HepG2 (cell line): ENCODE results near the gene NKIRAS1. TPM values are rescaled to one million over a fixed set of nuclear protein-coding genes. Genes with fewer than 3 reads are reported as not detected.

Experiments used
- ARNT ChIP-seq: fragments of 450-650 bp; IDR thresholded peaks from 2 replicates; pipeline ENCODE4 v1.6.1; 2017
- ATF6 ChIP-seq: sonication (generic); formaldehyde crosslinking; conservative IDR thresholded peaks from 2 replicates; pipeline ENCODE4 v1.4.0; 2020; ENCODE audit warnings: missing genetic modification reagents
- CBFB ChIP-seq: sonication (generic); formaldehyde crosslinking; IDR thresholded peaks from 2 replicates; pipeline ENCODE4 v1.4.0; 2020; ENCODE audit warnings: missing genetic modification reagents
- CEBPG ChIP-seq: IDR thresholded peaks from 2 replicates; pipeline ENCODE4 v1.6.1; 2016
- ETV6 ChIP-seq: sonication (generic); formaldehyde crosslinking; conservative IDR thresholded peaks from 2 replicates; pipeline ENCODE4 v1.4.0; 2020; ENCODE audit warnings: missing genetic modification reagents
- FOXO1 ChIP-seq: sonication (generic); formaldehyde crosslinking; IDR thresholded peaks from 2 replicates; pipeline ENCODE4 v1.4.0; 2020; ENCODE audit warnings: missing genetic modification reagents
- HMG20A ChIP-seq: IDR thresholded peaks from 2 replicates; pipeline ENCODE4 v1.6.1; 2016; ENCODE audit warnings: borderline replicate concordance
- KLF12 ChIP-seq: sonication (generic); formaldehyde crosslinking; IDR thresholded peaks from 2 replicates; pipeline ENCODE4 v1.4.0; 2020; ENCODE audit warnings: missing genetic modification reagents, borderline replicate concordance
- MEIS1 ChIP-seq: sonication (generic); formaldehyde crosslinking; IDR thresholded peaks from 2 replicates; pipeline ENCODE4 v1.9.0; 2021; ENCODE audit warnings: mild to moderate bottlenecking, missing genetic modification reagents, moderate library complexity, borderline replicate concordance
- MTF2 ChIP-seq: sonication (generic); formaldehyde crosslinking; IDR thresholded peaks from 2 replicates; pipeline ENCODE4 v1.5.0; 2020; ENCODE audit warnings: missing genetic modification reagents, borderline replicate concordance
- POLR2A ChIP-seq, 2 experiments: IDR thresholded peaks; 2 replicates each; pipeline ENCODE4 v1.6.1; 2011; ENCODE audit warnings: low read depth in 2 of 2, low read length in 2 of 2, mild to moderate bottlenecking in 1 of 2, moderate library complexity in 1 of 2; ENCODE audit not compliant: insufficient read depth in 1 of 2
- RCOR2 ChIP-seq: IDR thresholded peaks from 2 replicates; pipeline ENCODE4 v1.6.1; 2016; ENCODE audit warnings: missing biosample characterization, missing genetic modification reagents
- SP140L ChIP-seq: sonication (generic); formaldehyde crosslinking; IDR thresholded peaks from 2 replicates; pipeline ENCODE4 v1.4.0; 2020; ENCODE audit warnings: missing genetic modification reagents, borderline replicate concordance
- ZBTB38 ChIP-seq: sonication (generic); formaldehyde crosslinking; IDR thresholded peaks from 2 replicates; pipeline ENCODE4 v1.5.1; 2020; ENCODE audit warnings: mild to moderate bottlenecking, missing genetic modification reagents
- ZC3H13 ChIP-seq: sonication (generic); formaldehyde crosslinking; IDR thresholded peaks from 2 replicates; pipeline ENCODE4 v1.8.1; 2023; ENCODE audit warnings: mild to moderate bottlenecking, missing genetic modification reagents, moderate library complexity
- ZFP62 ChIP-seq: sonication (generic); formaldehyde crosslinking; IDR thresholded peaks from 2 replicates; pipeline ENCODE4 v1.4.0; 2020; ENCODE audit warnings: missing genetic modification reagents
- ZFY ChIP-seq: sonication (generic); formaldehyde crosslinking; IDR thresholded peaks from 2 replicates; pipeline ENCODE4 v1.4.0; 2020; ENCODE audit warnings: missing genetic modification reagents
- ZNF138 ChIP-seq: sonication (generic); formaldehyde crosslinking; IDR thresholded peaks from 2 replicates; pipeline ENCODE4 v1.5.0; 2020; ENCODE audit warnings: mild to moderate bottlenecking, low read depth, missing genetic modification reagents
- ZNF510 ChIP-seq: sonication (generic); formaldehyde crosslinking; IDR thresholded peaks from 2 replicates; pipeline ENCODE4 v1.4.0; 2020; ENCODE audit warnings: low read depth, mild to moderate bottlenecking, missing genetic modification reagents
- ZNF75D ChIP-seq: sonication (generic); formaldehyde crosslinking; IDR thresholded peaks from 2 replicates; pipeline ENCODE4 v1.8.1; 2023; ENCODE audit warnings: missing genetic modification reagents, mild to moderate bottlenecking, borderline replicate concordance
- ZNF788 ChIP-seq: sonication (generic); formaldehyde crosslinking; IDR thresholded peaks from 2 replicates; pipeline ENCODE4 v1.5.0; 2020; ENCODE audit warnings: mild to moderate bottlenecking, missing genetic modification reagents, borderline replicate concordance
- ZNF816 ChIP-seq: sonication (generic); formaldehyde crosslinking; IDR thresholded peaks from 2 replicates; pipeline ENCODE4 v1.8.0; 2022; ENCODE audit warnings: missing genetic modification reagents, mild to moderate bottlenecking, borderline replicate concordance
- polyA plus RNA-seq, 8 experiments: library from polyadenylated mRNA; depleted of rRNA in 3 of 8; stranded (reverse) in 7 of 8; unstranded in 1 of 8; fragments of >200 nt; fragmentation: Illumina TruSeq in 4 of 8; extraction: Trizol in 4 of 8; gene quantifications; 2 replicates each; pipeline versions ENCODE4 v1.2.1 to v1.2.3, GENCODE V29; 2011 to 2016; ENCODE audit warnings: low read depth in 4 of 8, missing spikeins in 1 of 8, mixed read lengths in 1 of 8; ENCODE audit not compliant: insufficient read depth in 1 of 8
- total RNA-seq, 5 experiments: library from RNA; depleted of rRNA; stranded (reverse); fragments of >200 nt; fragmentation: Illumina TruSeq; extraction: Trizol; gene quantifications; 2 replicates each; pipeline ENCODE4 v1.2.3, GENCODE V29; 2016; ENCODE audit warnings: low read depth in 1 of 5
- TF ChIP-seq, protein P1 (sequence below): sonication (generic); formaldehyde crosslinking; conservative IDR thresholded peaks from 2 replicates; pipeline ENCODE4 v1.5.0; 2020; ENCODE audit warnings: missing genetic modification reagents
- TF ChIP-seq, protein P2 (sequence below): sonication (generic); formaldehyde crosslinking; IDR thresholded peaks from 2 replicates; pipeline ENCODE4 v1.4.0; 2020; ENCODE audit warnings: missing genetic modification reagents
- TF ChIP-seq, protein P3 (sequence below): sonication (generic); formaldehyde crosslinking; IDR thresholded peaks from 2 replicates; pipeline ENCODE4 v1.4.0; 2020; ENCODE audit warnings: missing genetic modification reagents, borderline replicate concordance

Gene NKIRAS1
- total and polyA plus RNA-seq, 2 of the 13 experiments (the other 11 are each of a cell fraction or from before 2014, with no cell fraction given): 4.3 to 8.0 TPM

DNA sequence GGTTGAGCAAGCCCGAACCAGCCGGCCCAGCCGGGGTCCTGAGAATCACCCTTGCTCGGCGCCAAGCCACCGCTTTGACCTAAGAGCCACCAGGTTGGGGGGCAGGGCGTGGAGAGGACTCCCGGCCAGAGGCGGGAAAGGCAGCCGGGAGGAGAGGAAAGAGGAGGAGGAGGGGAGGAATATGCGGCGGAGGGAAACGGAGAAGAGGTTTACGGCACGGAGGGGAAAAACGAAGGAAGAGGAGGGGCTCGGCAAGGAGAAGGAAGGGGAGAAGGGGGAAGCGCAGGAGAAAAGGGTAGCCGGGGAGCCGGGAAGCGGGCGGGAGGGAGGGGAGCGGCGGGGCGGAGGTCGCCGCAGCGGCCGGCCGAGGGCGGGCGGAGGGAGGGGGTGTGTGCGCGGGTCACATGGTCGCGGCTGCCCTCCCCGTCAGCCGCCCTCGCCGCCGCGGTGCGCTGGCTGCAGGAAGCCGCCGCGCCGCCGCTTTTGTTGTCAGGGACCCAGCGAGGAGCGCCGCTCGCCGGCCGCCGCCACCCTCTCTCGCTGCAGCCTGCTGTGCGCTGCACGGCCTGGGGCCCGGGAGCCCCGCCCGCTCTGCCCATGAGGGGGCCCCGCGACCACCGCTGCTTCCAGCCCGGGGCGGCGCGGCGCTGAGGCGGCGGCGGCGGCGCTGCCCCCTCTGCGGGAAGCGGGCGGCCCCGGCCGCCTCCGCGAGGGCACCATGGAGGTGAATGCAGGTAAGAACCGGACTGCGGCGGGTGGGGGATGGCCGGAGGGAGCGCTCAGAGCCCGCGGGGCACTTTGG lies 28.3 kb upstream of the NKIRAS1 start, which contains the start of gene NR1D2 (continued):
- TF ChIP-seq ZNF138 (CRISPR knock-in tag) (no peak), CBFB (CRISPR knock-in tag) (0 out of 2 replicates have a peak, but pooled peaks have one; percentile 9), ZFP62 (no peak), ZNF788 (CRISPR knock-in tag) (no peak), SP140L (CRISPR knock-in tag) (no peak), ZNF510 (CRISPR knock-in tag) (no peak), KLF12 (no peak; the same call in 1 of the 2 replicates), ARNT (no peak), ZNF816 (CRISPR knock-in tag) (no peak), FOXO1 (CRISPR knock-in tag) (peak; percentile 19; the same call in 1 of the 2 replicates), HMG20A (no peak), POLR2A (IDR thresholded peaks at IDR 0.05; ENCODE audit: insufficient read depth in 1 of 2, low read depth in 2 of 2, low read length in 2 of 2) (peak; percentile 40 to 56), ETV6 (CRISPR knock-in tag) (no peak), ZNF75D (CRISPR knock-in tag) (no peak), ZC3H13 (CRISPR knock-in tag) (0 out of 2 replicates have a peak, but pooled peaks have one; percentile 0), MEIS1 (no peak), ZBTB38 (CRISPR knock-in tag) (no peak), MTF2 (CRISPR knock-in tag) (no peak), ZFY (CRISPR knock-in tag) (peak; percentile 24), RCOR2 (no peak), CEBPG (CRISPR knock-in tag) (no peak), ATF6 (CRISPR knock-in tag) (no peak)
- TF ChIP-seq, protein P1, sequence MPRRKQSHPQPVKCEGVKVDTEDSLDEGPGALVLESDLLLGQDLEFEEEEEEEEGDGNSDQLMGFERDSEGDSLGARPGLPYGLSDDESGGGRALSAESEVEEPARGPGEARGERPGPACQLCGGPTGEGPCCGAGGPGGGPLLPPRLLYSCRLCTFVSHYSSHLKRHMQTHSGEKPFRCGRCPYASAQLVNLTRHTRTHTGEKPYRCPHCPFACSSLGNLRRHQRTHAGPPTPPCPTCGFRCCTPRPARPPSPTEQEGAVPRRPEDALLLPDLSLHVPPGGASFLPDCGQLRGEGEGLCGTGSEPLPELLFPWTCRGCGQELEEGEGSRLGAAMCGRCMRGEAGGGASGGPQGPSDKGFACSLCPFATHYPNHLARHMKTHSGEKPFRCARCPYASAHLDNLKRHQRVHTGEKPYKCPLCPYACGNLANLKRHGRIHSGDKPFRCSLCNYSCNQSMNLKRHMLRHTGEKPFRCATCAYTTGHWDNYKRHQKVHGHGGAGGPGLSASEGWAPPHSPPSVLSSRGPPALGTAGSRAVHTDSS (CRISPR knock-in tag): no peak
- TF ChIP-seq, protein P2, sequence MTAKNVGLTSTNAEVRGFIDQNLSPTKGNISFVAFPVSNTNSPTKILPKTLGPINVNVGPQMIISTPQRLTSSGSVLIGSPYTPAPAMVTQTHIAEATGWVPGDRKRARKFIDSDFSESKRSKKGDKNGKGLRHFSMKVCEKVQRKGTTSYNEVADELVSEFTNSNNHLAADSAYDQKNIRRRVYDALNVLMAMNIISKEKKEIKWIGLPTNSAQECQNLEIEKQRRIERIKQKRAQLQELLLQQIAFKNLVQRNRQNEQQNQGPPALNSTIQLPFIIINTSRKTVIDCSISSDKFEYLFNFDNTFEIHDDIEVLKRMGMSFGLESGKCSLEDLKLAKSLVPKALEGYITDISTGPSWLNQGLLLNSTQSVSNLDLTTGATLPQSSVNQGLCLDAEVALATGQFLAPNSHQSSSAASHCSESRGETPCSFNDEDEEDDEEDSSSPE (CRISPR knock-in tag): peak; percentile 72
- TF ChIP-seq, protein P3, sequence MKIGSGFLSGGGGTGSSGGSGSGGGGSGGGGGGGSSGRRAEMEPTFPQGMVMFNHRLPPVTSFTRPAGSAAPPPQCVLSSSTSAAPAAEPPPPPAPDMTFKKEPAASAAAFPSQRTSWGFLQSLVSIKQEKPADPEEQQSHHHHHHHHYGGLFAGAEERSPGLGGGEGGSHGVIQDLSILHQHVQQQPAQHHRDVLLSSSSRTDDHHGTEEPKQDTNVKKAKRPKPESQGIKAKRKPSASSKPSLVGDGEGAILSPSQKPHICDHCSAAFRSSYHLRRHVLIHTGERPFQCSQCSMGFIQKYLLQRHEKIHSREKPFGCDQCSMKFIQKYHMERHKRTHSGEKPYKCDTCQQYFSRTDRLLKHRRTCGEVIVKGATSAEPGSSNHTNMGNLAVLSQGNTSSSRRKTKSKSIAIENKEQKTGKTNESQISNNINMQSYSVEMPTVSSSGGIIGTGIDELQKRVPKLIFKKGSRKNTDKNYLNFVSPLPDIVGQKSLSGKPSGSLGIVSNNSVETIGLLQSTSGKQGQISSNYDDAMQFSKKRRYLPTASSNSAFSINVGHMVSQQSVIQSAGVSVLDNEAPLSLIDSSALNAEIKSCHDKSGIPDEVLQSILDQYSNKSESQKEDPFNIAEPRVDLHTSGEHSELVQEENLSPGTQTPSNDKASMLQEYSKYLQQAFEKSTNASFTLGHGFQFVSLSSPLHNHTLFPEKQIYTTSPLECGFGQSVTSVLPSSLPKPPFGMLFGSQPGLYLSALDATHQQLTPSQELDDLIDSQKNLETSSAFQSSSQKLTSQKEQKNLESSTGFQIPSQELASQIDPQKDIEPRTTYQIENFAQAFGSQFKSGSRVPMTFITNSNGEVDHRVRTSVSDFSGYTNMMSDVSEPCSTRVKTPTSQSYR (CRISPR knock-in tag): peak; percentile 78
